ENCODE measurements around the gene RGS21.

RGS21 gene

DNA sequence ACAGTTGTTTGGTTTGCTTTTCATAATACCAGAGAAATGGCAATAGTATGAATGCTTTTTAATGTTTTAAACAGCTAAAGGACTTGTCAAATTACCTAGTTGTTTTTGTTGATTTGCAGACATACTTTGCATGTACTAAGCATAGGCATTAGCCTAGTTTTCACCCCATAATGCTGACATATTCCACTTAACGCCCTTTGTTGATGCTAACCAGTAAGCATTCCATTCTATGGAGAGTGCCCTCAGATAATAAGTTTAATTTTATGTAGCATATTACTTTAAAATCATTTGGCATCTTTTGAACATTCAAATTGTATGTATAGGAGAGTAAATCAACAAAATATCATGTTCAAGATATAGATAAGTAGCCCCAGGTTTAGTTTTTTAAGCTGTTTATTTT is 32.5 kb downstream of the RGS21 start:
- ChIA-PET CTCF (no interaction called here), POLR2A (ENCODE audit: low non-redundant PET) (no interaction called here)
- no peak for TF ChIP-seq CTCF (conservative IDR thresholded peaks at IDR 0.05; ENCODE audit: low read depth)
- no peak overlapping the region for H3K27ac ChIP-seq
- DNase-seq (ENCODE audit: low spot score): no peak

DNA sequence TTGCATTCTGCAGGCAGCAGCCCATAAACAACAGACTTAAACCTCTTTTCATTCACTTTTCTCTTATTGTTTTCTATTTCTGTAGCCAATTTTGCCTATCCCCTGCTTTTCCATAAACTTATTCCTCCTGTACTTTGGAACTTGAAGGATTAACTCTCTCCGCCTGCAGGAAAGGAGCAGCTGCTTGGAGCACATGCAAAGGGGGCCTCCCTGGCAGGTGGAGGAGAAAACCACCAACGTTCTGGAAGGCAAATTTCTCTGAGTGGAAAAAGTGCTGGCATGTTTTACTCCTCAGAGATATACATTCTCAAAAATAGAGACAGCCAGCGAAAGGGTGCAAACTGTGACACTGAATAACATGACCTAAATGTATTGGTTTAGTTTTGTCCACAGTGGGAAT is 33.6 kb downstream of the RGS21 start:
- H3K27ac ChIP-seq: no peak overlapping the region
- DNase-seq (ENCODE audit: low spot score): no peak
- POLR2A ChIA-PET (ENCODE audit: low non-redundant PET): no interaction called here
- TF ChIP-seq CTCF (conservative IDR thresholded peaks at IDR 0.05; ENCODE audit: low read depth): no peak
- CTCF ChIA-PET: no interaction called here

DNA sequence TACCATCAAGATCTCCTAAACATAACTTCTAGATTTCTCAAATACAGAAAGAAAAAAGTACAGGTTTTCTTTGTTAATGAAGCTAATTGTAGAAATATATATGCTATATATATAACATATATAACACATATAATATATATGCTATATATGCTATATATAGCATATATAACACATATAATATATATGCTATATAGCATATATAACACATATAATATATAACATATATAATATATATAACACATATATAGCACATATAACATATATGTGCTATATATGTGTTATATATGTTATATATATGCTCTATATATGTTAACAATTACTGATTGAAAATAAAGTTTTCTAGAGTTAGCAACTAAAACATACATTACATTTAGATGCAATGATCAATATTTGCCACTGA is 34.8 kb downstream of the RGS21 start:
- DNase-seq (ENCODE audit: low spot score): no peak
- ChIA-PET CTCF (interaction anchor here (0.9 kb wide), 1 partner anchor 11 kb away, joined by 3 read pairs; no protein-coding TSS in a partner anchor), POLR2A (ENCODE audit: low non-redundant PET) (no interaction called here)
- no peak overlapping the region for H3K27ac ChIP-seq
- no peak for TF ChIP-seq CTCF (conservative IDR thresholded peaks at IDR 0.05; ENCODE audit: low read depth)

- CTCF ChIA-PET: no interaction called here
- no peak for TF ChIP-seq CTCF (conservative IDR thresholded peaks at IDR 0.05; ENCODE audit: low read depth)
- POLR2A ChIA-PET (ENCODE audit: low non-redundant PET): no interaction called here
- H3K27ac ChIP-seq: no peak overlapping the region
- no peak for DNase-seq (ENCODE audit: low spot score)
Measured at GRCh38 chr1:192357924-192358323, 41.1 kb downstream of the RGS21 start.

GRCh38 chr1:192358402-192358801 is 41.6 kb downstream of the RGS21 start:
- CTCF ChIA-PET: no interaction called here
- no peak for TF ChIP-seq CTCF (conservative IDR thresholded peaks at IDR 0.05; ENCODE audit: low read depth)
- DNase-seq (ENCODE audit: low spot score): no peak
- H3K27ac ChIP-seq: no peak overlapping the region
- POLR2A ChIA-PET (ENCODE audit: low non-redundant PET): no interaction called here

GRCh38 chr1:192358822-192359221 is 42.0 kb downstream of the RGS21 start:
- no peak overlapping the region for H3K27ac ChIP-seq
- CTCF ChIA-PET: no interaction called here
- TF ChIP-seq CTCF (conservative IDR thresholded peaks at IDR 0.05; ENCODE audit: low read depth): no peak
- POLR2A ChIA-PET (ENCODE audit: low non-redundant PET): no interaction called here
- no peak for DNase-seq (ENCODE audit: low spot score)

- H3K27ac ChIP-seq: no peak overlapping the region
- ChIA-PET CTCF (interaction anchor here (0.7 kb wide), 1 partner anchor 1982 kb away, joined by 3 read pairs; no protein-coding TSS in a partner anchor), POLR2A (ENCODE audit: low non-redundant PET) (no interaction called here)
- no peak for TF ChIP-seq CTCF (conservative IDR thresholded peaks at IDR 0.05; ENCODE audit: low read depth)
- DNase-seq (ENCODE audit: low spot score): no peak
Measured at GRCh38 chr1:192363177-192363576, 46.4 kb downstream of the RGS21 start.

Measured in RWPE1 (cell line).